Stomach (tissue), 4 donors: Measurements from ENCODE around the gene CXCL12.

ENCODE experiments used
- CTCF ChIP-seq, 7 experiments: fragments of 450-650 bp in 4 of 7; fragments of 200-600 bp in 3 of 7; sonication (generic) in 3 of 7; IDR thresholded peaks; one replicate each; pipeline ENCODE4 v1.5.1; 2016 to 2019; ENCODE audit warnings: antibody characterized with exemption in 7 of 7, control low read depth in 2 of 7, mild to moderate bottlenecking in 1 of 7
- POLR2A ChIP-seq, 4 donors: fragments of 450-650 bp; IDR thresholded peaks; one replicate each; pipeline ENCODE4 v1.6.1; 2016; ENCODE audit warnings: antibody characterized with exemption in 4 of 4, control low read depth in 2 of 4, mild to moderate bottlenecking in 1 of 4, moderate library complexity in 1 of 4
- POLR2AphosphoS5 ChIP-seq, 3 donors: sonication (generic); formaldehyde crosslinking; IDR thresholded peaks; one replicate each; pipeline ENCODE4 v1.6.1; 2016; ENCODE audit warnings: antibody characterized with exemption in 3 of 3

GRCh38 chr10:44385696-44386441 lies 972 bp upstream of the CXCL12 start:
- no peak for TF ChIP-seq CTCF (IDR thresholded peaks at IDR 0.05)
- no peak for TF ChIP-seq POLR2A (IDR thresholded peaks at IDR 0.05)
- no peak for TF ChIP-seq POLR2AphosphoS5 (IDR thresholded peaks at IDR 0.05)
